HEK293T (cell line): ENCODE results near the gene PRDM13.

ENCODE experiments used
- CTCF ChIA-PET: fragments of 350-600 bp; formaldehyde crosslinking; extraction: SDS; loops from one replicate; lab custom pipeline; 2021; ENCODE audit warnings: antibody characterized with exemption, inconsistent platforms; lab: Yijun Ruan, JAX
- POLR2A ChIA-PET: fragments of 350-600 bp; formaldehyde crosslinking; extraction: SDS; loops from one replicate; lab custom pipeline; 2020; ENCODE audit warnings: antibody characterized with exemption, inconsistent platforms; lab: Yijun Ruan, JAX
- DNase-seq: peaks from one replicate; pipeline ENCODE4 v3.0.0; 2012; ENCODE audit warnings: mixed read lengths; ENCODE audit errors: extremely low spot score
- ARNT ChIP-seq: fragments of 450-650 bp; IDR thresholded peaks from 2 replicates; pipeline ENCODE4 v1.6.1; 2017; ENCODE audit warnings: mild to moderate bottlenecking
- BHLHE40 ChIP-seq: fragments of 450-650 bp; IDR thresholded peaks from 2 replicates; pipeline ENCODE4 v1.6.1; 2016; ENCODE audit warnings: mild to moderate bottlenecking, moderate library complexity, borderline replicate concordance
- CTBP1 ChIP-seq: fragments of 450-650 bp; IDR thresholded peaks from 2 replicates; pipeline ENCODE4 v1.6.1; 2016; ENCODE audit warnings: borderline replicate concordance
- ELF4 ChIP-seq: fragments of 450-650 bp; IDR thresholded peaks from 2 replicates; pipeline ENCODE4 v1.6.1; 2017; ENCODE audit warnings: antibody characterized with exemption
- FOXA1 ChIP-seq: fragments of 450-650 bp; IDR thresholded peaks from 2 replicates; pipeline ENCODE4 v1.6.1; 2016; ENCODE audit warnings: mild to moderate bottlenecking
- FOXK2 ChIP-seq: fragments of 450-650 bp; IDR thresholded peaks from 2 replicates; pipeline ENCODE4 v1.6.1; 2016; ENCODE audit warnings: mild to moderate bottlenecking
- FOXM1 ChIP-seq: fragments of 450-650 bp; IDR thresholded peaks from 2 replicates; pipeline ENCODE4 v1.6.1; 2017; ENCODE audit warnings: mild to moderate bottlenecking, borderline replicate concordance
- HDGF ChIP-seq: fragments of 450-650 bp; IDR thresholded peaks from 2 replicates; pipeline ENCODE4 v1.6.1; 2017; ENCODE audit warnings: antibody characterized with exemption, borderline replicate concordance
- L3MBTL2 ChIP-seq: fragments of 450-650 bp; conservative IDR thresholded peaks from 2 replicates; pipeline ENCODE4 v1.6.1; 2016; ENCODE audit warnings: mild to moderate bottlenecking
- LEF1 ChIP-seq: fragments of 450-650 bp; IDR thresholded peaks from 2 replicates; pipeline ENCODE4 v1.6.1; 2017; ENCODE audit warnings: mild to moderate bottlenecking, borderline replicate concordance
- NFRKB ChIP-seq: fragments of 450-650 bp; IDR thresholded peaks from 2 replicates; pipeline ENCODE4 v1.6.1; 2016; ENCODE audit warnings: mild to moderate bottlenecking, moderate library complexity
- SP1 ChIP-seq: fragments of 450-650 bp; IDR thresholded peaks from 2 replicates; pipeline ENCODE4 v1.6.1; 2017
- SUZ12 ChIP-seq: fragments of 450-650 bp; IDR thresholded peaks from 2 replicates; pipeline ENCODE4 v1.6.1; 2016; ENCODE audit warnings: mild to moderate bottlenecking
- TARDBP ChIP-seq: fragments of 450-650 bp; IDR thresholded peaks from 2 replicates; pipeline ENCODE4 v1.6.1; 2016
- ZNF384 ChIP-seq: fragments of 450-650 bp; IDR thresholded peaks from 2 replicates; pipeline ENCODE4 v1.6.1; 2016
- TF ChIP-seq, protein P1 (sequence below): fragments of 450-650 bp; IDR thresholded peaks from 2 replicates; pipeline ENCODE4 v1.6.1; 2016

PRDM13 gene

DNA sequence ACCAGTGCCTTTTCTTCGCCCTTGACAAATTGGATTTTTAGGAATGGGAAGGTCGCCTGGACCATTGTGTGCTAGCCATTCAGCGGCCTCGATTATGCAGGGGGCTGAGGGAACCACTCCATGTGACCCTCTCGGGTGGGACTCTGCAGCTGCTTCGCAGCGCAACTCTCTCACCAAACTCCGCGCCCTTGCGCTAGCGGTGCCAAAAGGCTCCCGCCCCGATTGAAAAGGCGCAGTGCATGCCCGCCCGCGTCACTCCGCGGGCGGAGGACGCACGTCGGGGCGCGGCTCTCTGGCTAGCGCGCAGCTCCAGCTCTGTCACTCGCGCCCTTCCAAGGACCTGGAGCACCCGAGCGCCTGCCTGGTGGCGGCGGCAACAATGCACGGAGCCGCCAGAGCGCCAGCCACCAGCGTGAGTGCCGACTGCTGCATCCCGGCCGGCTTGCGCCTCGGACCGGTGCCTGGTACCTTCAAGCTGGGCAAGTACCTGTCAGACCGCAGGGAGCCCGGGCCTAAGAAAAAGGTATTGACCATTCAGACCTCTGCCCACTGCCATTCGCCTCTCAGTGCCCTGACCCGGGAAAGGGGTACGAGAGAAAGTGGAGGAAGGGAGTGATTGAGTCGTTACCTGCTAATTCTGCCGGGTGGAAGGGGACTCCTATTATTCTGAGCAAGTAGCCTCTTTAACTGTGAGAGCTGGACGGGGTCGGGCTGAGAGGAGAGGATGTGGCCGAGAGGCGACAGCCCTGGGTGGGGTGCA is at the start of gene PRDM13:
Gene PRDM13, plus strand, starts transcription at position 178 of the 760 bp plus-strand sequence. Its CDS starts 202 bp downstream, at position 380.
- ChIA-PET POLR2A (no interaction called here), CTCF (no interaction called here)
- TF ChIP-seq BHLHE40 (no peak), ELF4 (no peak), CTBP1 (no peak), HDGF (no peak), LEF1 (no peak), SUZ12 (no peak), FOXM1 (no peak), ARNT (no peak), FOXK2 (no peak), SP1 (no peak), ZNF384 (no peak), NFRKB (no peak), L3MBTL2 (no peak), FOXA1 (no peak), TARDBP (no peak)
- TF ChIP-seq, protein P1, sequence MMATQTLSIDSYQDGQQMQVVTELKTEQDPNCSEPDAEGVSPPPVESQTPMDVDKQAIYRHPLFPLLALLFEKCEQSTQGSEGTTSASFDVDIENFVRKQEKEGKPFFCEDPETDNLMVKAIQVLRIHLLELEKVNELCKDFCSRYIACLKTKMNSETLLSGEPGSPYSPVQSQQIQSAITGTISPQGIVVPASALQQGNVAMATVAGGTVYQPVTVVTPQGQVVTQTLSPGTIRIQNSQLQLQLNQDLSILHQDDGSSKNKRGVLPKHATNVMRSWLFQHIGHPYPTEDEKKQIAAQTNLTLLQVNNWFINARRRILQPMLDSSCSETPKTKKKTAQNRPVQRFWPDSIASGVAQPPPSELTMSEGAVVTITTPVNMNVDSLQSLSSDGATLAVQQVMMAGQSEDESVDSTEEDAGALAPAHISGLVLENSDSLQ, result no peak
- no peak for DNase-seq

DNA sequence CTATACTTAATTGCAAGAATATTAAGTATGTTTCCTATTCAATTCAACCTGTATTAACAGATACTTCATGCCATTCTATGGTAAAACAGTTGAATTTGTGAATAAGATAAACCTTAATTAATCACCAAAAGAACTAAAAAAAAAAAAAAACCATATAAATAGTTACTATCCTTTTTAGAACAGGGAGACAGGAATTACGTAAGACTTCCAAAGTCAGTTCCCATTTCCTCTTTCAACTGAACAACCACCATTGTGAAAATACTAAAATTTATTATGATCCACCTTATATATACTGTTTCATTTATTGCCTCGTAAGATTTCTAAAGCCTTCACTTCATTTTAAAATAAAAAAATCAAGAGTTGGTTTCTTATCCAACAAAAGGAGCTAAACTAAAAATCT is 47.6 kb upstream of the PRDM13 start:
- CTCF ChIA-PET, result no interaction called here
- DNase-seq, result no peak
- POLR2A ChIA-PET, result no interaction called here
- TF ChIP-seq FOXK2 (no peak), L3MBTL2 (no peak), HDGF (no peak), ZNF384 (no peak), CTBP1 (no peak), FOXM1 (no peak), ELF4 (no peak), SUZ12 (no peak), ARNT (no peak), SP1 (no peak), TARDBP (no peak), BHLHE40 (no peak), LEF1 (no peak), NFRKB (no peak), FOXA1 (no peak)
- TF ChIP-seq, protein P1, result no peak

DNA sequence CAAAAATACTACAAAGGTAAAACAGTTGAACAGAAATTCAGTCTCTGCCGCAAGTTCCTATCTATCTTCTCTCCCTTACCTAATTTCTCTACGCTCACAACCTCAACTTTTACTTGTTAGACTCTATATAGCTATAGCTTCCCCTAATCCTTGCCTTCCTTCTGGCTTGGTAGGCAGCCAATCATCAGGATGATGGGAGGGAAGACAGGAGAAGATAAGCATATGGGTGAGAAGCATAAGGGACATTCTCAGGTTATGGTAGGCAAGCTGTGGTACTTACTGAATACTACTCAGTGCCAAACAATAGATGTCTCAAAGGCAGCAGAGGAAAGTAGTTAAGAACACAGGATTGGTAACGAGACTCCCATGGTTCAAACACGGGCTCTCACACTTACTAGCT is 46.0 kb upstream of the PRDM13 start:
- ChIA-PET CTCF (no interaction called here), POLR2A (interaction anchor here (1.8 kb wide), 1 partner anchor 8 kb away, joined by 6 read pairs; the partner anchor contains the start of gene CCNC)
- no peak for TF ChIP-seq TARDBP
- no peak for TF ChIP-seq FOXA1
- TF ChIP-seq FOXK2, result no peak
- TF ChIP-seq ARNT, result no peak
- TF ChIP-seq, protein P1, result no peak
- TF ChIP-seq LEF1, result no peak
- no peak for TF ChIP-seq FOXM1
- no peak for TF ChIP-seq CTBP1
- no peak for TF ChIP-seq NFRKB
- no peak for TF ChIP-seq ELF4
- no peak for TF ChIP-seq HDGF
- no peak for TF ChIP-seq SUZ12
- TF ChIP-seq ZNF384, result no peak
- no peak for TF ChIP-seq L3MBTL2
- no peak for TF ChIP-seq BHLHE40
- TF ChIP-seq SP1, result no peak
- no peak for DNase-seq

DNA sequence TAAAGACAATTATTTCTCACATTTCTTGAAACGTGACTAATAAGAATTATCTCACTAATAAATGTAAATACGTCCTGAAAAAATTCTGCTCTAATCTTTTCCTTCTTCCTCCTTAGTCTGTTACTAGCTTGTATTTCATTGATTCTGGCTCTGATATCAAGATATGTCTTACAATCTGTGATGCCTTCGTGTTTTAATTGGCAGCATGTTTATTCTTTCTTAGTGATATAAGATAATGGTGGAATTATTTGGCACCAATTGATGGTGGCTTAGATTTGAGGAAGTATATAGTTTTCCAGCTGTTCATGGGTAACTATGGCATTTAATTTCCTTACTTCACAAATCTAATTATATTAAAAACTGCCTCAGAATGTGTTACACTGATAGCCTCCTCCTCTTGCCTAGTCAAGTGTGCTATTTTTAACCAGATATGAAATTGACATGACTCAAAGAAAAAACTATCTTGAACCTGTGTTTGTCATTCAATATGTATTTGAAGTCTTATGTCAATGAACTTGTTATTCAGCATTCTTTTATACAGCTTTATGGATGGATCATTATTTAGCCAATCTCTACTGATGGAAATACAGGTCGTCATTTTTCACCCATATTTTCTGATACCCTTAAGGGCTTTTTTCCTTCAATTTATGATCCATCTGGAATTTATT is 43.4 kb upstream of the PRDM13 start:
- no peak for TF ChIP-seq ELF4
- no peak for TF ChIP-seq SP1
- no peak for TF ChIP-seq FOXM1
- no peak for TF ChIP-seq NFRKB
- no peak for TF ChIP-seq FOXA1
- TF ChIP-seq LEF1, result no peak
- TF ChIP-seq HDGF, result no peak
- TF ChIP-seq SUZ12, result no peak
- TF ChIP-seq BHLHE40, result no peak
- TF ChIP-seq ARNT, result no peak
- TF ChIP-seq ZNF384, result no peak
- no peak for TF ChIP-seq FOXK2
- no peak for TF ChIP-seq CTBP1
- ChIA-PET POLR2A (no interaction called here), CTCF (no interaction called here)
- DNase-seq, result no peak

DNA sequence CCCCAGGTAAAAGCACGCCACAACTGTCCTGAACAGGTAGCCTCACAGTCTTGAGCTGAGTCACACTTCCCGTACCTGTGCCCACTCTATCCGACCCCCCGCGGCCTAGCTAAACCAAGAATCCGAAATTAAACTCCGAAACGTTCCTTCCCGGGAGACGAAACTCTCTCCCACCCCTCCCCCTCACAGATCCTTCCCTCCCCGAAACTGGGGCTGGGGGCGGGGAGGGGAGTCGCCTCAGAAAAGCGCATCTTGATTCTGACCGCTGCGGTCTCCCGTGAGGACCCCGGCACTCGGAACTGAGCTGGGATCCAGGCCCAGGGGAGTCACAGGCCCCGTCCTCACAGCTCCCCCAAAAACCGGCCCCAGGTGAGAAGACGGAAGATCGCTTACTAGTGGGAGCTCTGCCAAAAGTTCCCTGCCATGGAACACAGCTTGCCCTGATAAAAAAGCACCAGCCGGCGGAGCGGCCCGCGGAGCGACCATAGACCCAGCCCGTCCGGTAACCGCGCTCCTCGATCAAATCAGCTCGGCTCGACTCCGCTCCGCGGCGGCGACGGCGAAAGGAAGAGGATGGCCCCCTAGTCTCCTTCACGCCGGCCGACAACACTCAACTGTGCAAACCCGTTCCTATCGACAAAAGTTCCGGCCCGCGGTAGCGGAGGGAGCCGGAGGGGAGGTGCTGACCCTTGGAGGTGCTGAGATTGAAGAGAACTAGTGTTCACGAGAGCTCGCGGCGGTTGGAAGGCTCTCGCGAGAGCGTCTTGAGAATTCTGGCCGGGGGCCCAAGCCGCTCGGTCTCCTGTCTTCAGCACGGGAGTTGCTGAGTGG is 38.3 kb upstream of the PRDM13 start, which contains the start of gene CCNC:
Gene CCNC, minus strand, starts transcription at position 558 of the 831 bp plus-strand sequence. Its CDS starts 133 bp downstream, at position 425.
- peak; percentile 91 for DNase-seq
- no peak for TF ChIP-seq HDGF
- no peak for TF ChIP-seq FOXA1
- TF ChIP-seq ELF4, result peak; percentile 43
- no peak; the same call in 1 of the 2 replicates for TF ChIP-seq L3MBTL2
- TF ChIP-seq ZNF384, result no peak
- 0 out of 2 replicates have a peak, but pooled peaks have one; percentile 22 for TF ChIP-seq NFRKB
- peak; percentile 52; the same call in 1 of the 2 replicates for TF ChIP-seq SP1
- no peak for TF ChIP-seq BHLHE40
- no peak for TF ChIP-seq TARDBP
- no peak for TF ChIP-seq LEF1
- TF ChIP-seq SUZ12, result no peak
- TF ChIP-seq, protein P1, result peak; percentile 34; the same call in 1 of the 2 replicates
- peak; percentile 76; the same call in 1 of the 2 replicates for TF ChIP-seq CTBP1
- TF ChIP-seq FOXM1, result peak; percentile 80
- 0 out of 2 replicates have a peak, but pooled peaks have one; percentile 38 for TF ChIP-seq ARNT
- TF ChIP-seq FOXK2, result no peak
- CTCF ChIA-PET, result interaction anchor here (1.0 to 1.5 kb wide), 3 partner anchors 20 to 58 kb away, joined by 3 to 4 read pairs (median 4); no protein-coding TSS in a partner anchor
- POLR2A ChIA-PET, result interaction anchor here (0.7 to 2.4 kb wide), 28 partner anchors 8 to 184 kb away, joined by 3 to 22 read pairs (median 5); partner anchors contain the start of genes COQ3, PNISR and USP45
